Fibroblast of skin of back (primary cell): ENCODE results near the gene ELP4.

Source experiments
- DNase-seq: peaks from one replicate; pipeline ENCODE4 v3.0.0-alpha.2; 2013

The ELP4 gene

GRCh38 chr11:31813391-31814175 is 304.0 kb downstream of the ELP4 start:
- no peak for DNase-seq

- DNase-seq: no peak
Observed at GRCh38 chr11:31814176-31814868, 304.8 kb downstream of the ELP4 start.

- DNase-seq: no peak
Observed at GRCh38 chr11:31815711-31816467, 306.3 kb downstream of the ELP4 start.

- no peak for DNase-seq
Observed at GRCh38 chr11:31816468-31817053, 307.0 kb downstream of the ELP4 start.

GRCh38 chr11:31817054-31817620 is 307.6 kb downstream of the ELP4 start:
- DNase-seq: no peak

GRCh38 chr11:31817621-31818424 is 308.3 kb downstream of the ELP4 start:
- DNase-seq: no peak

- DNase-seq: no peak
Observed at GRCh38 chr11:31818425-31818755, 308.8 kb downstream of the ELP4 start.

- no peak for DNase-seq
Observed at GRCh38 chr11:31818874-31819331, 309.3 kb downstream of the ELP4 start.

- DNase-seq: no peak
Observed at GRCh38 chr11:31819621-31820437, 310.3 kb downstream of the ELP4 start.

- no peak for DNase-seq
Observed at GRCh38 chr11:31820438-31820818, 310.9 kb downstream of the ELP4 start.

- no peak for DNase-seq
Observed at GRCh38 chr11:31821235-31821764, 311.7 kb downstream of the ELP4 start.

GRCh38 chr11:31821766-31822165 is 312.2 kb downstream of the ELP4 start:
- DNase-seq: no peak

- no peak for DNase-seq
Observed at GRCh38 chr11:31822175-31822926, 312.8 kb downstream of the ELP4 start.

- DNase-seq: no peak
Observed at GRCh38 chr11:31822927-31823643, 313.5 kb downstream of the ELP4 start.

- DNase-seq: no peak
Observed at GRCh38 chr11:31823644-31824331, 314.2 kb downstream of the ELP4 start.

GRCh38 chr11:31824332-31824878 is 314.8 kb downstream of the ELP4 start:
- DNase-seq: no peak

GRCh38 chr11:31824879-31825837 is 315.6 kb downstream of the ELP4 start:
- no peak for DNase-seq
